Activated CD4-positive, alpha-beta T cell treated with anti-CD3 and anti-CD28 coated beads, Interleukin-2, amount 10 ng/mL, durations not matched to agents 24 days and 14 days (primary cell): Measurements from ENCODE around the gene ABCA7. TPM values are rescaled to one million over a fixed set of nuclear protein-coding genes. Genes with fewer than 3 reads are reported as not detected.

Source experiments
- DNase-seq: peaks from one replicate; pipeline ENCODE4 v3.0.0; 2022
- H3K27ac Mint-ChIP-seq: one replicate; pipeline ENCODE4 v1.8.0; 2022; ENCODE audit warnings: mild to moderate bottlenecking, mixed read lengths
- H3K27me3 Mint-ChIP-seq: one replicate; pipeline ENCODE4 v1.8.0; 2022; ENCODE audit warnings: mixed read lengths
- H3K36me3 Mint-ChIP-seq: one replicate; pipeline ENCODE4 v1.8.0; 2022; ENCODE audit warnings: low read depth, mild to moderate bottlenecking, mixed read lengths
- H3K4me1 Mint-ChIP-seq: one replicate; pipeline ENCODE4 v1.8.0; 2021; ENCODE audit warnings: mixed read lengths
- H3K4me3 Mint-ChIP-seq: one replicate; pipeline ENCODE4 v1.8.0; 2022; ENCODE audit warnings: mild to moderate bottlenecking, moderate library complexity, mixed read lengths
- H3K9me3 Mint-ChIP-seq: one replicate; pipeline ENCODE4 v1.8.0; 2021; ENCODE audit warnings: mixed read lengths
- intact Hi-C: fragments of 100-400 bp; cut with micrococcal nuclease; formaldehyde crosslinking; loops from one replicate; pipeline ENCODE4 v1.15.1; 2023
- total RNA-seq: library from RNA; stranded (reverse); gene quantifications from 2 replicates; pipeline ENCODE4 v1.2.3, GENCODE V29; 2022

The ABCA7 gene
- total RNA-seq, 1 donor from 2014 or later = 15.8 TPM

GRCh38 chr19:1079566-1080111, 39.7 kb downstream of the ABCA7 start:
- H3K36me3 Mint-ChIP-seq = peaks cover 62% of the 10 kb centered on the region
- peak; percentile 92 for DNase-seq
- intact Hi-C loops = loop anchor here (2.0 to 5.0 kb wide), 2 partner anchors 15 to 157 kb away; no protein-coding TSS in a partner anchor
- peaks cover 2% of the 10 kb centered on the region for H3K27me3 Mint-ChIP-seq
- peak overlapping the region; percentile 76 for H3K27ac Mint-ChIP-seq
- no peaks in the 10 kb centered on the region for H3K9me3 Mint-ChIP-seq
- peaks cover 31% of the 10 kb centered on the region for H3K4me1 Mint-ChIP-seq
- peak overlapping the region; percentile 88 for H3K4me3 Mint-ChIP-seq

- H3K4me3 Mint-ChIP-seq = no peak overlapping the region
- peak overlapping the region; percentile 34 for H3K27ac Mint-ChIP-seq
- no peaks in the 10 kb centered on the region for H3K9me3 Mint-ChIP-seq
- intact Hi-C loops = loop anchor here (2.0 kb wide), 1 partner anchor 16 kb away; no protein-coding TSS in a partner anchor
- peaks cover 34% of the 10 kb centered on the region for H3K4me1 Mint-ChIP-seq
- H3K27me3 Mint-ChIP-seq = peaks cover under 1% of the 10 kb centered on the region
- H3K36me3 Mint-ChIP-seq = peaks cover 67% of the 10 kb centered on the region
- no peak for DNase-seq
Measured at GRCh38 chr19:1080360-1081161, 40.7 kb downstream of the ABCA7 start.

GRCh38 chr19:1081301-1082164, 41.6 kb downstream of the ABCA7 start:
- H3K27ac Mint-ChIP-seq = peak overlapping the region; percentile 37

GRCh38 chr19:1082165-1082927, 42.4 kb downstream of the ABCA7 start:
- peaks cover 23% of the 10 kb centered on the region for H3K4me1 Mint-ChIP-seq
- H3K4me3 Mint-ChIP-seq = peak overlapping the region; percentile 40
- H3K9me3 Mint-ChIP-seq = no peaks in the 10 kb centered on the region
- intact Hi-C loops = no loop called here
- peaks cover 58% of the 10 kb centered on the region for H3K36me3 Mint-ChIP-seq
- DNase-seq = peak; percentile 94
- no peaks in the 10 kb centered on the region for H3K27me3 Mint-ChIP-seq
- peak overlapping the region; percentile 78 for H3K27ac Mint-ChIP-seq

More at GRCh38 chr19:1081301-1082164, 41.6 kb downstream of the ABCA7 start:
- peaks cover 61% of the 10 kb centered on the region for H3K36me3 Mint-ChIP-seq
- intact Hi-C loops = loop anchor here (2.0 kb wide), 1 partner anchor 17 kb away; no protein-coding TSS in a partner anchor
- H3K27me3 Mint-ChIP-seq = no peaks in the 10 kb centered on the region
- H3K9me3 Mint-ChIP-seq = no peaks in the 10 kb centered on the region
- no peak overlapping the region for H3K4me3 Mint-ChIP-seq
- no peak for DNase-seq
- H3K4me1 Mint-ChIP-seq = peaks cover 27% of the 10 kb centered on the region

GRCh38 chr19:1082928-1083816, 43.3 kb downstream of the ABCA7 start:
- peaks cover 59% of the 10 kb centered on the region for H3K36me3 Mint-ChIP-seq
- no peak overlapping the region for H3K4me3 Mint-ChIP-seq
- intact Hi-C loops = no loop called here
- no peak for DNase-seq
- no peaks in the 10 kb centered on the region for H3K9me3 Mint-ChIP-seq
- H3K27ac Mint-ChIP-seq = no peak overlapping the region
- no peaks in the 10 kb centered on the region for H3K27me3 Mint-ChIP-seq
- peaks cover 27% of the 10 kb centered on the region for H3K4me1 Mint-ChIP-seq

GRCh38 chr19:1084024-1084868, 44.3 kb downstream of the ABCA7 start:
- Mint-ChIP-seq H3K4me1 (peaks cover 24% of the 10 kb centered on the region), H3K4me3 (no peak overlapping the region), H3K27me3 (no peaks in the 10 kb centered on the region), H3K9me3 (no peaks in the 10 kb centered on the region), H3K36me3 (peaks cover 59% of the 10 kb centered on the region), H3K27ac (peak overlapping the region; percentile 49)
- intact Hi-C loops = no loop called here
- DNase-seq = no peak

- Mint-ChIP-seq H3K27me3 (no peaks in the 10 kb centered on the region), H3K9me3 (no peaks in the 10 kb centered on the region), H3K4me3 (peak overlapping the region; percentile 15), H3K36me3 (peaks cover 52% of the 10 kb centered on the region), H3K27ac (peak overlapping the region; percentile 78), H3K4me1 (peaks cover 23% of the 10 kb centered on the region)
- DNase-seq = no peak
- intact Hi-C loops = no loop called here
Measured at GRCh38 chr19:1085053-1085658, 45.2 kb downstream of the ABCA7 start.

GRCh38 chr19:1085676-1086442, 46.0 kb downstream of the ABCA7 start:
- intact Hi-C loops = no loop called here
- Mint-ChIP-seq H3K27me3 (no peaks in the 10 kb centered on the region), H3K4me3 (peak overlapping the region; percentile 15), H3K4me1 (peaks cover 21% of the 10 kb centered on the region), H3K9me3 (no peaks in the 10 kb centered on the region), H3K27ac (peak overlapping the region; percentile 78), H3K36me3 (peaks cover 47% of the 10 kb centered on the region)
- DNase-seq = peak; percentile 68

GRCh38 chr19:1086613-1087012, 46.7 kb downstream of the ABCA7 start:
- H3K9me3 Mint-ChIP-seq = no peaks in the 10 kb centered on the region
- no peaks in the 10 kb centered on the region for H3K27me3 Mint-ChIP-seq
- H3K36me3 Mint-ChIP-seq = peaks cover 46% of the 10 kb centered on the region
- intact Hi-C loops = no loop called here
- peak overlapping the region; percentile 51 for H3K27ac Mint-ChIP-seq
- DNase-seq = no peak
- H3K4me1 Mint-ChIP-seq = peaks cover 18% of the 10 kb centered on the region
- no peak overlapping the region for H3K4me3 Mint-ChIP-seq

- intact Hi-C loops = no loop called here
- peak overlapping the region; percentile 70 for H3K4me3 Mint-ChIP-seq
- peaks cover 16% of the 10 kb centered on the region for H3K4me1 Mint-ChIP-seq
- H3K9me3 Mint-ChIP-seq = no peaks in the 10 kb centered on the region
- H3K27ac Mint-ChIP-seq = peak overlapping the region; percentile 84
- H3K27me3 Mint-ChIP-seq = no peaks in the 10 kb centered on the region
- DNase-seq = peak; percentile 85
- H3K36me3 Mint-ChIP-seq = peaks cover 39% of the 10 kb centered on the region
Measured at GRCh38 chr19:1087813-1088415, 48.0 kb downstream of the ABCA7 start.
